B cell (primary cell): ENCODE data around the gene WDR73. TPM values are rescaled to one million over a fixed set of nuclear protein-coding genes. Genes with fewer than 3 reads are reported as not detected.

Source experiments
- ATAC-seq: fragments of 200-7000 bp; cut with Tn5 transposase; one replicate; pipeline ENCODE4 v1.10.0; 2021; ENCODE audit warnings: low read depth, mild to moderate bottlenecking, moderate number of reproducible peaks, moderate library complexity
- CTCF ChIA-PET: fragments of 350-600 bp; sonication (Branson Sonifier 250); formaldehyde crosslinking; loops from one replicate; lab custom pipeline; 2021; ENCODE audit warnings: antibody characterized with exemption, inconsistent platforms; lab: Charles Lee
- POLR2A ChIA-PET: fragments of 350-600 bp; sonication (Branson Sonifier 250); formaldehyde crosslinking; loops from one replicate; lab custom pipeline; 2021; ENCODE audit warnings: antibody characterized with exemption; lab: Charles Lee
- DNase-seq: peaks from one replicate; pipeline ENCODE4 v3.0.0; 2013
- H2AFZ ChIP-seq: 2 replicates; pipeline ENCODE4 v1.6.1; 2012; ENCODE audit warnings: mild to moderate bottlenecking, low read depth, low read length; ENCODE audit not compliant: insufficient read depth, poor library complexity, severe bottlenecking
- H3K27ac ChIP-seq, 2 donors: 1 replicate in 1 of 2; 2 replicates in 1 of 2; pipeline ENCODE4 v1.5.1; 2012 to 2013; ENCODE audit warnings: low read length in 2 of 2, mild to moderate bottlenecking in 2 of 2, moderate library complexity in 1 of 2
- H3K27me3 ChIP-seq, 4 experiments: fragments of 200-600 bp in 1 of 4; sonication (generic) in 1 of 4; replicated peaks in 1 of 4; 1 replicate in 2 of 4; 2 replicates in 2 of 4; pipeline versions ENCODE4 v1.6.1 to v1.7.0; 2013 to 2016; ENCODE audit warnings: low read length in 3 of 4, mild to moderate bottlenecking in 2 of 4, mixed read lengths in 1 of 4, moderate library complexity in 1 of 4; ENCODE audit not compliant: insufficient read depth in 4 of 4, control insufficient read depth in 3 of 4; ENCODE audit errors: control extremely low read depth in 1 of 4
- H3K36me3 ChIP-seq, 2 experiments: replicated peaks in 1 of 2; 1 replicate in 1 of 2; 2 replicates in 1 of 2; pipeline versions ENCODE4 v1.6.1 to v1.7.1; 2013; ENCODE audit warnings: low read length in 1 of 2; ENCODE audit not compliant: insufficient read depth in 2 of 2, control insufficient read depth in 1 of 2; ENCODE audit errors: control extremely low read depth in 1 of 2, extremely low read depth in 1 of 2
- H3K4me1 ChIP-seq, 2 donors: fragments of 200-600 bp in 1 of 2; sonication (generic) in 1 of 2; 1 replicate in 1 of 2; 2 replicates in 1 of 2; pipeline versions ENCODE4 v1.5.1 to v1.6.1; 2013 to 2017; ENCODE audit warnings: low read length in 2 of 2; ENCODE audit not compliant: control insufficient read depth in 2 of 2, insufficient read depth in 2 of 2
- H3K4me2 ChIP-seq: replicated peaks from 2 replicates; pipeline ENCODE3; 2012; ENCODE audit warnings: mild to moderate bottlenecking, low read depth, low read length; ENCODE audit not compliant: poor library complexity, severe bottlenecking
- H3K4me3 ChIP-seq, 5 experiments: fragments of 200-600 bp in 1 of 5; sonication (generic) in 1 of 5; 1 replicate in 3 of 5; 2 replicates in 2 of 5; pipeline versions ENCODE4 v1.5.1 to v1.7.0; 2011 to 2016; ENCODE audit warnings: low read length in 4 of 5, mild to moderate bottlenecking in 4 of 5, low read depth in 2 of 5, control low read depth in 1 of 5, moderate library complexity in 1 of 5; ENCODE audit not compliant: insufficient read depth in 1 of 5; ENCODE audit errors: control extremely low read depth in 1 of 5, extremely low read depth in 1 of 5
- H3K79me2 ChIP-seq: fragments of 200-600 bp; sonication (generic); one replicate; pipeline ENCODE4 v1.6.0; 2016; ENCODE audit warnings: low read length; ENCODE audit not compliant: control insufficient read depth, insufficient read depth
- H3K9ac ChIP-seq: fragments of 200-600 bp; sonication (generic); 2 replicates; pipeline ENCODE4 v1.6.1; 2017; ENCODE audit warnings: mild to moderate bottlenecking, low read length, moderate library complexity
- H3K9me3 ChIP-seq, 3 donors: one replicate each; pipeline versions ENCODE4 v1.6.1 to v1.7.1; 2013; ENCODE audit warnings: low read length in 2 of 3; ENCODE audit not compliant: control insufficient read depth in 2 of 3, insufficient read depth in 1 of 3; ENCODE audit errors: control extremely low read depth in 1 of 3
- H4K20me1 ChIP-seq: 2 replicates; pipeline ENCODE4 v1.6.0; 2012; ENCODE audit warnings: mild to moderate bottlenecking, low read length; ENCODE audit not compliant: insufficient read depth, control insufficient read depth, poor library complexity, severe bottlenecking
- H3K27ac Mint-ChIP-seq: one replicate; pipeline ENCODE4 v1.8.0; 2021; ENCODE audit warnings: mixed read lengths
- H3K27me3 Mint-ChIP-seq: one replicate; pipeline ENCODE4 v1.8.0; 2021; ENCODE audit warnings: mixed read lengths
- H3K4me1 Mint-ChIP-seq: one replicate; pipeline ENCODE4 v1.8.0; 2021; ENCODE audit warnings: mixed read lengths
- H3K4me3 Mint-ChIP-seq: one replicate; pipeline ENCODE4 v1.8.0; 2021; ENCODE audit warnings: mixed read lengths
- H3K9me3 Mint-ChIP-seq: one replicate; pipeline ENCODE4 v1.8.0; 2022; ENCODE audit warnings: mixed read lengths; ENCODE audit not compliant: insufficient read depth
- EZH2 ChIP-seq: IDR thresholded peaks from 2 replicates; pipeline ENCODE4 v1.6.1; 2012; ENCODE audit warnings: borderline replicate concordance, low read depth, mild to moderate bottlenecking, moderate library complexity, low read length; ENCODE audit not compliant: insufficient read depth, poor library complexity, severe bottlenecking
- WGBS: methylation state at CpG from one replicate; pipeline ENCODE4 v1.1.5; 2013; ENCODE audit warnings: missing lambda C conversion rate; ENCODE audit not compliant: insufficient coverage; 5-methylcytosine and 5-hydroxymethylcytosine counted together
- intact Hi-C: fragments of 100-400 bp; cut with micrococcal nuclease; formaldehyde crosslinking; loops from one replicate; pipeline ENCODE4 v1.10.0; 2022
- polyA plus RNA-seq: library from polyadenylated mRNA; depleted of rRNA; stranded (reverse); fragments of >200 nt; gene quantifications from 2 replicates; pipeline ENCODE4 v1.2.3, GENCODE V29; 2012
- total RNA-seq, 2 donors: library from RNA; stranded (reverse); fragments of 120-200 nt in 1 of 2; gene quantifications; 1 replicate in 1 of 2; 2 replicates in 1 of 2; pipeline versions ENCODE4 v1.2.3 to v1.2.4, GENCODE V29; 2013 to 2022
- TF ChIP-seq, protein P1 (sequence below): fragments of 200-600 bp; IDR thresholded peaks from one replicate; pipeline ENCODE4 v1.8.0; 2022; ENCODE audit warnings: antibody characterized with exemption, mild to moderate bottlenecking

The WDR73 gene
- total and polyA plus RNA-seq, 2 donors (not counting 1 experiment from before 2014, with no cell fraction given) = 21.0 to 43.4 TPM

DNA sequence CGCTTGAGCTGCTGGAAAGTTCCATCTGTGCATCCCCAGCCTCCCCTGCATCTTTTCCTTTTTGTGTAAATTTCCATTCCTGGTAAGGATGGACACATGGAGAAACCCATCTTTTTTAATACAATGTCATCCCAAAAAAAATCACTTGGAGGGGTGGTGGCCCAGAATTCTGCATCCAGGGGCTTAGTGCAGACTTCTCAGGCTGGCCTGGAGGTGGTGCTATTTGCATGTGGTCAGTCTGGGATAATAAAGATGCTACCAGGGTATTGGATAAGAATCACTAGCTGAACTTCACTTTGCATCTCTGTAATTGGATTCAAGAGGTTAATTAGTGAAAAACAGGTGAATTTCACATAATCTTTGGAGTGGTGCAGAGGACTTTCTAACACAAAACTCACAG is 55.1 kb downstream of the WDR73 start:
- Histone ChIP-seq H3K9ac (peak overlapping the region; percentile 27), H3K79me2 (peaks cover 31% of the 10 kb centered on the region), H3K27me3 (no peaks in the 10 kb centered on the region), H2AFZ (peak overlapping the region; percentile 71), H3K4me3 (no peak overlapping the region), H3K36me3 (peaks cover 0 to 2% of the 10 kb centered on the region in 2 experiments), H3K27ac (peak overlapping the region; percentile 74 to 86), H4K20me1 (no peaks in the 10 kb centered on the region), H3K9me3 (peaks cover 0 to 5% (median 0%) of the 10 kb centered on the region in 3 donors), H3K4me1 (peaks cover 19 to 37% of the 10 kb centered on the region in 2 donors), H3K4me2 (peak overlapping the region; percentile 59)
- no CpG with 5 or more reads among the region's 1 CpG for WGBS
- H3K9me3 Mint-ChIP-seq = no peaks in the 10 kb centered on the region
- H3K27ac Mint-ChIP-seq = peak overlapping the region; percentile 90
- H3K4me1 Mint-ChIP-seq = peaks cover 46% of the 10 kb centered on the region
- DNase-seq (no peak), ATAC-seq (no peak)
- no peak overlapping the region for H3K4me3 Mint-ChIP-seq
- POLR2A ChIA-PET = interaction anchor here (0.6 to 2.3 kb wide), 3 partner anchors 32 to 115 kb away, joined by 4 to 15 read pairs (median 4); partner anchors contain the start of gene WDR73
- TF ChIP-seq, protein P1, sequence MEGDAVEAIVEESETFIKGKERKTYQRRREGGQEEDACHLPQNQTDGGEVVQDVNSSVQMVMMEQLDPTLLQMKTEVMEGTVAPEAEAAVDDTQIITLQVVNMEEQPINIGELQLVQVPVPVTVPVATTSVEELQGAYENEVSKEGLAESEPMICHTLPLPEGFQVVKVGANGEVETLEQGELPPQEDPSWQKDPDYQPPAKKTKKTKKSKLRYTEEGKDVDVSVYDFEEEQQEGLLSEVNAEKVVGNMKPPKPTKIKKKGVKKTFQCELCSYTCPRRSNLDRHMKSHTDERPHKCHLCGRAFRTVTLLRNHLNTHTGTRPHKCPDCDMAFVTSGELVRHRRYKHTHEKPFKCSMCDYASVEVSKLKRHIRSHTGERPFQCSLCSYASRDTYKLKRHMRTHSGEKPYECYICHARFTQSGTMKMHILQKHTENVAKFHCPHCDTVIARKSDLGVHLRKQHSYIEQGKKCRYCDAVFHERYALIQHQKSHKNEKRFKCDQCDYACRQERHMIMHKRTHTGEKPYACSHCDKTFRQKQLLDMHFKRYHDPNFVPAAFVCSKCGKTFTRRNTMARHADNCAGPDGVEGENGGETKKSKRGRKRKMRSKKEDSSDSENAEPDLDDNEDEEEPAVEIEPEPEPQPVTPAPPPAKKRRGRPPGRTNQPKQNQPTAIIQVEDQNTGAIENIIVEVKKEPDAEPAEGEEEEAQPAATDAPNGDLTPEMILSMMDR = peak; percentile 20
- no peak for TF ChIP-seq EZH2
- intact Hi-C loops = loop anchor here (1.0 to 2.0 kb wide), 3 partner anchors 11 to 152 kb away; no protein-coding TSS in a partner anchor
- H3K27me3 Mint-ChIP-seq = no peaks in the 10 kb centered on the region
- CTCF ChIA-PET = interaction anchor here (0.8 to 2.2 kb wide), 23 partner anchors 10 to 445 kb away, joined by 3 to 17 read pairs (median 5); partner anchors contain the start of genes NMB and WDR73

DNA sequence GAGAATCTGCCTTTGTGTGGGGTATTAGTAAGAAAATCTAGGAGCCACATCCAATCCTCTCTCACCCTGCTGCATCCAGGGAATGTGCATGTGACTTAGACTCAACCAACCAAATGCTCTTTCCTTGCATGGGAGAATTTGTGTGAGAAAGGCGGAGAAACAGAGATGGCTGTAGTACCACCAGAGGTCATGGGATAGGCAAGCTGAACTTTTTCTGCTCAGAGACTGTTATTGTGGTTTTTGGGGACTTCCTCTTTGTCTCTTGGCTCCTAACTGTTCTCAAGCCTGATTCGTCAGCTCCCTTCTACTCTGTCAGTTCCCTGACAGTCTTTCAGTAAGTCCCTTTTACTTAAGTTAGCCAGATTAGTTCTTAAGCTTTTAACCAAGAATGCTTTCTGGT is 55.8 kb downstream of the WDR73 start:
- peaks cover 24% of the 10 kb centered on the region for H3K79me2 ChIP-seq
- H4K20me1 ChIP-seq = no peaks in the 10 kb centered on the region
- TF ChIP-seq, protein P1 = no peak
- no peak for TF ChIP-seq EZH2
- WGBS = 0% methylated on average over 1 of the region's 2 CpGs
- no peaks in the 10 kb centered on the region for H3K27me3 ChIP-seq
- intact Hi-C loops = loop anchor here (1.0 to 2.0 kb wide), 3 partner anchors 10 to 153 kb away; no protein-coding TSS in a partner anchor
- H3K4me1 ChIP-seq = peaks cover 19 to 31% of the 10 kb centered on the region in 2 donors
- H3K27me3 Mint-ChIP-seq = no peaks in the 10 kb centered on the region
- no peaks in the 10 kb centered on the region for H3K9me3 Mint-ChIP-seq
- no peaks in the 10 kb centered on the region for H3K36me3 ChIP-seq
- H2AFZ ChIP-seq = peak overlapping the region; percentile 71
- H3K27ac Mint-ChIP-seq = peak overlapping the region; percentile 90
- H3K27ac ChIP-seq = peak overlapping the region; percentile 74 to 86
- peak; percentile 60 for ATAC-seq
- peak; percentile 86 for DNase-seq
- ChIA-PET POLR2A (interaction anchor here (0.7 to 2.3 kb wide), 3 partner anchors 10 to 56 kb away, joined by 4 to 15 read pairs (median 4); partner anchors contain the start of gene WDR73), CTCF (interaction anchor here (0.8 to 2.3 kb wide), 23 partner anchors 10 to 446 kb away, joined by 3 to 17 read pairs (median 5); partner anchors contain the start of genes NMB and WDR73)
- peak overlapping the region; percentile 27 for H3K9ac ChIP-seq
- H3K4me3 ChIP-seq = peak overlapping the region in 2 of 5 experiments; percentile 2 to 27
- H3K4me3 Mint-ChIP-seq = peak overlapping the region; percentile 24
- peak overlapping the region; percentile 59 for H3K4me2 ChIP-seq
- H3K9me3 ChIP-seq = peaks cover 0 to 5% (median 0%) of the 10 kb centered on the region in 3 donors
- peaks cover 39% of the 10 kb centered on the region for H3K4me1 Mint-ChIP-seq
